Lower lobe of right lung (tissue), 2 donors: ENCODE data around the gene ASB7. TPM values are rescaled to one million over a fixed set of nuclear protein-coding genes. Genes with fewer than 3 reads are reported as not detected.

Experiments
- ATAC-seq, 2 donors: fragments of 200-7000 bp; cut with Tn5 transposase; one replicate each; pipeline ENCODE4 v1.9.1; 2020 to 2022; ENCODE audit warnings: mild to moderate bottlenecking in 2 of 2, moderate library complexity in 2 of 2
- DNase-seq: peaks from one replicate; pipeline ENCODE4 v3.0.0-alpha.2; 2020
- H3K27ac ChIP-seq: fragments of 200-600 bp; one replicate; pipeline ENCODE4 v1.8.0; 2022
- H3K27me3 ChIP-seq: fragments of 200-600 bp; one replicate; pipeline ENCODE4 v1.8.0; 2022; ENCODE audit warnings: low read depth
- H3K36me3 ChIP-seq: fragments of 200-600 bp; one replicate; pipeline ENCODE4 v1.8.0; 2022; ENCODE audit warnings: mild to moderate bottlenecking
- H3K4me1 ChIP-seq: fragments of 200-600 bp; one replicate; pipeline ENCODE4 v1.8.0; 2022
- H3K4me3 ChIP-seq: fragments of 200-600 bp; one replicate; pipeline ENCODE4 v1.8.0; 2022; ENCODE audit warnings: mild to moderate bottlenecking
- H3K9me3 ChIP-seq: fragments of 200-600 bp; one replicate; pipeline ENCODE4 v1.8.0; 2022
- intact Hi-C: fragments of 100-400 bp; cut with DNase I; formaldehyde crosslinking; loops from one replicate; pipeline ENCODE4 v1.11.0; 2022
- total RNA-seq: library from RNA; stranded (reverse); fragmentation: NEBNext Ultra II Directional; extraction: Animal tissue kit (Norgen Biotek cat#: 25700); gene quantifications from one replicate; pipeline ENCODE4 v1.2.1, GENCODE V29; 2021
- TF ChIP-seq, protein P1 (sequence below): fragments of 200-600 bp; IDR thresholded peaks from one replicate; pipeline ENCODE4 v1.8.0; 2022; ENCODE audit warnings: antibody characterized with exemption, mild to moderate bottlenecking
- donor health status: DM: no; HTN: yes; CAD: no; lungs with severe emphysema.

The ASB7 gene
- total RNA-seq, 1 donor from 2014 or later, result 14.3 TPM

DNA sequence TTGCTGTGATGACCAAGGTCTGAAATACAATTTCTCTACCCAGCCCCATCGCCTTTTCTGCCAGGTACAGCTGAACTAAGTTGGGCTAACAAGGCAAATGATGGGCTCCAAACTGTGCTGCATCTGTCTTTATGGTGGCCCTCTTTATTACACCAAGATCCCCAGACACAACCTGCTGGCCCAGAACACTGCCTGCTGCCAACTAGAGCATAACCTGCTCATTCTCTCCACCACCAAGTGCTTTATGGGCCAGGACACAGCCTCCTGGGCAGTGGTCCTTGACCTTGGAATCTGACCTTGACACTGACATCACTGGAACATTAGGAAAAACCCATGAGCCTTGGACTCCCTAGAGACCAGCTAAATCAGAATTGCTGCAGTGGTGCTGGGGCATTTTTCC lies 3.7 kb upstream of the ASB7 start:
- no peaks in the 10 kb centered on the region for H3K36me3 ChIP-seq
- DNase-seq (no peak), ATAC-seq (no peak)
- H3K27me3 ChIP-seq, result no peaks in the 10 kb centered on the region
- intact Hi-C loops, result no loop called here
- peaks cover 17% of the 10 kb centered on the region for H3K4me1 ChIP-seq
- H3K9me3 ChIP-seq, result no peaks in the 10 kb centered on the region
- no peak overlapping the region for H3K4me3 ChIP-seq
- TF ChIP-seq, protein P1, sequence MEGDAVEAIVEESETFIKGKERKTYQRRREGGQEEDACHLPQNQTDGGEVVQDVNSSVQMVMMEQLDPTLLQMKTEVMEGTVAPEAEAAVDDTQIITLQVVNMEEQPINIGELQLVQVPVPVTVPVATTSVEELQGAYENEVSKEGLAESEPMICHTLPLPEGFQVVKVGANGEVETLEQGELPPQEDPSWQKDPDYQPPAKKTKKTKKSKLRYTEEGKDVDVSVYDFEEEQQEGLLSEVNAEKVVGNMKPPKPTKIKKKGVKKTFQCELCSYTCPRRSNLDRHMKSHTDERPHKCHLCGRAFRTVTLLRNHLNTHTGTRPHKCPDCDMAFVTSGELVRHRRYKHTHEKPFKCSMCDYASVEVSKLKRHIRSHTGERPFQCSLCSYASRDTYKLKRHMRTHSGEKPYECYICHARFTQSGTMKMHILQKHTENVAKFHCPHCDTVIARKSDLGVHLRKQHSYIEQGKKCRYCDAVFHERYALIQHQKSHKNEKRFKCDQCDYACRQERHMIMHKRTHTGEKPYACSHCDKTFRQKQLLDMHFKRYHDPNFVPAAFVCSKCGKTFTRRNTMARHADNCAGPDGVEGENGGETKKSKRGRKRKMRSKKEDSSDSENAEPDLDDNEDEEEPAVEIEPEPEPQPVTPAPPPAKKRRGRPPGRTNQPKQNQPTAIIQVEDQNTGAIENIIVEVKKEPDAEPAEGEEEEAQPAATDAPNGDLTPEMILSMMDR, result no peak
- H3K27ac ChIP-seq, result no peak overlapping the region

DNA sequence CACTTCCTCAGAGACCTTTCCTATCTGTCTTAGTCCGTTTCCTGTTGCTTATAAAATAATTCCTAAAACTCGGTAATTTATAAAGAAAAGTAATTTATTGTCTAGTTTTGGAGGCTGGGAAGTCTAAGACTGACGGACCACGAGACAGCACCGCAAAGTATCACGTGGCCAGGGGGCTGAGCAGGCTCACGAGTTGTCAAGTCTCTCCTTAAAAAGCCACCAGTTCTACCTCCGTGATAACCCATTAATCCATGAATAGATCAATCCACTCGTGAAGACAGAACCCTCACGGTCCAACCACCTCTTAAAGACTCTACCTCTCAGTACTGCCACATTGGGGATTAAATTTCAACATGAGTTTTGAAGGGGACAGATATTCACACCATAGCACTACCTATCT lies 1.2 kb upstream of the ASB7 start:
- ATAC-seq (no peak), DNase-seq (peak; percentile 46)
- H3K9me3 ChIP-seq, result no peaks in the 10 kb centered on the region
- peaks cover 8% of the 10 kb centered on the region for H3K36me3 ChIP-seq
- H3K27me3 ChIP-seq, result no peaks in the 10 kb centered on the region
- H3K27ac ChIP-seq, result peak overlapping the region; percentile 83
- TF ChIP-seq, protein P1, result no peak
- intact Hi-C loops, result no loop called here
- peak overlapping the region; percentile 93 for H3K4me3 ChIP-seq
- H3K4me1 ChIP-seq, result peaks cover 32% of the 10 kb centered on the region

DNA sequence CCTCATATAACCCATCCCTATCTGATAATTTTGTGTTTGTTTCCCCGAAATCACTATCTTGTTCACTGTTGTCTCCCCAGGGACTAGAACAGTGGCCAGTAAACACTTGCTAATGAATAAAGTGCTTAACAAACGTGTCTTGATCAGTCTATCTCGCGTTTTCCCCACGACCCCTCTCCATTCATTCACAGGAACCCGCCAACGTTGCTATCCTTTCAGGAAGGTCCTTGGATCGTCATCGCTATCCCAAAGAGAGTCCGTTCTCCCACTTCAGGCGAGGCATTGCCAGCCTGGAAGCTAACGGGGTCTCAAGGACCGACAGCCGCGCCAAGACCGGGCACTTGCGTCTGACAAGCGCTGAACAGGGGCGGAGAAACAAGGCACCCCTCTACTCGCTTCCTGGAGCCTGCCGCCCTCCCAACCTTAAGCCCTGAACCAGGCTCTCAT lies 749 bp upstream of the ASB7 start:
- ATAC-seq, result peak; percentile 19 to 55
- Histone ChIP-seq H3K9me3 (no peaks in the 10 kb centered on the region), H3K4me3 (peak overlapping the region; percentile 93), H3K27me3 (no peaks in the 10 kb centered on the region), H3K27ac (peak overlapping the region; percentile 83), H3K4me1 (peaks cover 32% of the 10 kb centered on the region), H3K36me3 (peaks cover 13% of the 10 kb centered on the region)
- DNase-seq, result no peak
- TF ChIP-seq, protein P1, result no peak
- intact Hi-C loops, result no loop called here

DNA sequence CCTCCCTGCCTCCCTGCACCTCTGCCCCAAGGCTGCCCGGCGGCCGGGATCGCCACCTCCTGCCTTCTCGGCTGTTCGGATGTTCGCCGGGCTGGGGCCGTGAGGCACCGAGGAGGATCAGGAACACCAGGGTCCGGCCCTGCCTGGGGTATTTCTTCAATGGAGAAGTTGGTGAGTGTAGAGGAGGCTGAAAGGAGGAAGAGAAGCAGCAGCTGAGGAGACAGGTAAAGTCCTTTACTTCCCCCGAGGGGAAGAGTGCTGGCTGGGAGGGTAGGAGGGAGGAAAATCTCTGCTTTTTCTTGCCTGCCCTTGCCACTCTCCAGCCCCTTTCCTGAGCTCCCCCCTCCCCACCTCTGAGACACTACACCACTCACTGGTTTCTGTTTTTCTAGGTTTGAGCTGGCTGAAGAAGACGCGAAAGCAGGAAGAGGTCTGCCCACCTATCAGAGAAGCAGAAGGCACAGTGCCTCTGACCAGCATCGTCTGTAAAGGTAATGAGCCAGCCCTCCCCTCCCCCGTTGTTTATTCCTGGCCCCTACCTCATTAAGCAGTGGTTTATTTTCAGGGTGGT lies 519 bp downstream of the ASB7 start:
- peaks cover 32% of the 10 kb centered on the region for H3K4me1 ChIP-seq
- ATAC-seq (no peak), DNase-seq (no peak)

DNA sequence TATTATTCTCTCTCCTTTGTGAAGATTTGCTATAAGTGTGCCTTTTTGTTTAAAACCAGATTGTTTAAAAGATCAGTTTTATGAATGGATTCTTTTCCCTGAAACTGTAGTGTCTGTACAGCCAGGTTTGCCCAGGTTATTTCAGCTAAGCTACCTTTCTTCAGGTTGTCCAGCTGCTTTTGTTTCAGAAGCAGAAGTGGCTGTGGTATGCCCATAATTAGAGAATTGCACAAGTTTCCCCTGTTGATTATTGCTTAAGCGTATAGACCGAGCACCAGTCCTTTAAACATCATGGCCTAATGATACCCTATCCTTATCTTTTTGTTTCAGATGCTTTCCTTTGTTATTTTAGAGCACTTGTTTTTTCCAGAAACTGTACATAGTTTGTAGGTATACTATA lies 10.2 kb downstream of the ASB7 start:
- no peaks in the 10 kb centered on the region for H3K27me3 ChIP-seq

More for the DNA sequence above, 519 bp downstream of the ASB7 start:
- intact Hi-C loops, result no loop called here
- Histone ChIP-seq H3K27ac (peak overlapping the region; percentile 87), H3K36me3 (peaks cover 25% of the 10 kb centered on the region), H3K27me3 (no peaks in the 10 kb centered on the region), H3K4me3 (peak overlapping the region; percentile 93), H3K9me3 (no peaks in the 10 kb centered on the region)
- TF ChIP-seq, protein P1, result no peak

More for the DNA sequence above, 10.2 kb downstream of the ASB7 start:
- intact Hi-C loops, result no loop called here
- H3K36me3 ChIP-seq, result peaks cover 70% of the 10 kb centered on the region
- DNase-seq (no peak), ATAC-seq (no peak)
- no peaks in the 10 kb centered on the region for H3K9me3 ChIP-seq
- TF ChIP-seq, protein P1, result no peak
- H3K27ac ChIP-seq, result no peak overlapping the region
- no peak overlapping the region for H3K4me3 ChIP-seq
- no peaks in the 10 kb centered on the region for H3K4me1 ChIP-seq
